Adrenal gland (tissue), 5 donors: ENCODE data around the gene EIF2D.

Experiments used
- POLR2A ChIP-seq, 2 donors: fragments of 450-650 bp; IDR thresholded peaks; one replicate each; pipeline ENCODE4 v1.6.1; 2017; ENCODE audit warnings: antibody characterized with exemption in 2 of 2, mild to moderate bottlenecking in 2 of 2, moderate library complexity in 1 of 2
- TF ChIP-seq, protein P1 (sequence below), 6 experiments: fragments of 450-650 bp in 4 of 6; fragments of 200-600 bp in 2 of 6; sonication (generic) in 1 of 6; IDR thresholded peaks; 1 replicate in 5 of 6; 2 replicates in 1 of 6; pipeline versions ENCODE4 v1.5.1 to v1.8.0; 2016 to 2021; ENCODE audit warnings: antibody characterized with exemption in 6 of 6, mild to moderate bottlenecking in 2 of 6, moderate library complexity in 1 of 6
- donor health status: DM: no; HTN: no; CAD: no.

DNA sequence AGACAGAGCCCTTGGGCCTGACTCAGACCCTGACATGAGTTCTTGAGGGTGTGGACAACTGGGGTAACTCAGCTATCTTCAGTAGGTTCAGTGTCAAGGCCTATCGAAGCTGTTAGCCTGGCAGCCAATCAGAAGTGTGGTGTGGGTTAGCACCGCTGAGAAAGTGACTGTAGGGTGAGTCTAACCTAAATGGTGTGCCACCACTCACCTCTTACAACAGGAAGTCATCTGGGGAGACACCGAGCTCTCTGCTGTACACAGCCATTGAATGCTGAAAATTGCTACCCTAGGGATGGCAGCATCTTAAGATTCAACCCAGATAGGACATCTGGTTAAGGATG, 60.3 kb downstream of the EIF2D start:
- TF ChIP-seq, protein P1, sequence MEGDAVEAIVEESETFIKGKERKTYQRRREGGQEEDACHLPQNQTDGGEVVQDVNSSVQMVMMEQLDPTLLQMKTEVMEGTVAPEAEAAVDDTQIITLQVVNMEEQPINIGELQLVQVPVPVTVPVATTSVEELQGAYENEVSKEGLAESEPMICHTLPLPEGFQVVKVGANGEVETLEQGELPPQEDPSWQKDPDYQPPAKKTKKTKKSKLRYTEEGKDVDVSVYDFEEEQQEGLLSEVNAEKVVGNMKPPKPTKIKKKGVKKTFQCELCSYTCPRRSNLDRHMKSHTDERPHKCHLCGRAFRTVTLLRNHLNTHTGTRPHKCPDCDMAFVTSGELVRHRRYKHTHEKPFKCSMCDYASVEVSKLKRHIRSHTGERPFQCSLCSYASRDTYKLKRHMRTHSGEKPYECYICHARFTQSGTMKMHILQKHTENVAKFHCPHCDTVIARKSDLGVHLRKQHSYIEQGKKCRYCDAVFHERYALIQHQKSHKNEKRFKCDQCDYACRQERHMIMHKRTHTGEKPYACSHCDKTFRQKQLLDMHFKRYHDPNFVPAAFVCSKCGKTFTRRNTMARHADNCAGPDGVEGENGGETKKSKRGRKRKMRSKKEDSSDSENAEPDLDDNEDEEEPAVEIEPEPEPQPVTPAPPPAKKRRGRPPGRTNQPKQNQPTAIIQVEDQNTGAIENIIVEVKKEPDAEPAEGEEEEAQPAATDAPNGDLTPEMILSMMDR (IDR thresholded peaks at IDR 0.05), result no peak
- TF ChIP-seq POLR2A (IDR thresholded peaks at IDR 0.05), result no peak
